Measurements from ENCODE around the gene ADD3. TPM values are rescaled to one million over a fixed set of nuclear protein-coding genes. Genes with fewer than 3 reads are reported as not detected.

The ADD3 gene
- total RNA-seq, 1 experiment from 2014 or later, result 86.7 TPM

DNA sequence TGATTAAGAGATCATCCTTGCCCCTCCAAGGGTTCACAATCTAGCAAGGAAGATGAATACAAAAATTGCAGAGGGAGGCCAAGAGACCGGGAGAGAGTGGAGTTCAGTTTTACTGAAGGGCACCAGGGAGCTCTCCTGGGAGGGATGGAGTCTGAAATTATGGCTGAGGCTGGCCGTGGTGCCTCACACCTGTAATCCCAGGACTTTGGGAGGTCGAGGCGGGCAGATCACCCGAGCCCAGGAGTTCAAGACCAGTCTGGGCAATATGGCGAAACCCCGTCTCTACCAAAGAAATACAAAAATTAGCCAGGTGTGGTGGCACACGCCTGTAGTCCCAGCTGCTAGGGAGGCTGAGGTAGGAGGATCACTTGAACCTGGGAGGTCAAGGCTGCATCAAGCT lies 148.3 kb downstream of the ADD3 start:
- peaks cover 83% of the 10 kb centered on the region for H3K27me3 Mint-ChIP-seq (ENCODE audit: low read depth)

More for the DNA sequence above, 148.3 kb downstream of the ADD3 start:
- H3K4me1 Mint-ChIP-seq, result peaks cover 21% of the 10 kb centered on the region
- ATAC-seq (no peak), DNase-seq (ENCODE audit: low spot score) (no peak)
- no peak overlapping the region for H3K27ac Mint-ChIP-seq
- no peaks in the 10 kb centered on the region for H3K9me3 Mint-ChIP-seq
- TF ChIP-seq NFE2L1 (CRISPR knock-in tag; IDR thresholded peaks at IDR 0.05) (no peak), TCF7 (CRISPR knock-in tag; IDR thresholded peaks at IDR 0.05; ENCODE audit: low read depth) (no peak), HMGA2 (CRISPR knock-in tag; IDR thresholded peaks at IDR 0.05) (no peak), RORB (CRISPR knock-in tag; IDR thresholded peaks at IDR 0.05) (no peak), RELA (CRISPR knock-in tag; IDR thresholded peaks at IDR 0.05; ENCODE audit: borderline replicate concordance) (no peak), ZNF423 (CRISPR knock-in tag; IDR thresholded peaks at IDR 0.05) (no peak), ZNF121 (CRISPR knock-in tag; IDR thresholded peaks at IDR 0.05) (no peak), SP1 (CRISPR knock-in tag; conservative IDR thresholded peaks at IDR 0.05) (no peak), GTF2I (CRISPR knock-in tag; conservative IDR thresholded peaks at IDR 0.05) (no peak), CTCF (IDR thresholded peaks at IDR 0.05) (no peak), E2F5 (CRISPR knock-in tag; IDR thresholded peaks at IDR 0.05) (no peak), NR2C2 (CRISPR knock-in tag; IDR thresholded peaks at IDR 0.05) (no peak), ARID4B (CRISPR knock-in tag; IDR thresholded peaks at IDR 0.05; ENCODE audit: borderline replicate concordance) (no peak), TEAD4 (CRISPR knock-in tag; IDR thresholded peaks at IDR 0.05) (no peak), SMAD3 (CRISPR knock-in tag; IDR thresholded peaks at IDR 0.05; ENCODE audit: borderline replicate concordance) (no peak)
- TF ChIP-seq, protein P1, sequence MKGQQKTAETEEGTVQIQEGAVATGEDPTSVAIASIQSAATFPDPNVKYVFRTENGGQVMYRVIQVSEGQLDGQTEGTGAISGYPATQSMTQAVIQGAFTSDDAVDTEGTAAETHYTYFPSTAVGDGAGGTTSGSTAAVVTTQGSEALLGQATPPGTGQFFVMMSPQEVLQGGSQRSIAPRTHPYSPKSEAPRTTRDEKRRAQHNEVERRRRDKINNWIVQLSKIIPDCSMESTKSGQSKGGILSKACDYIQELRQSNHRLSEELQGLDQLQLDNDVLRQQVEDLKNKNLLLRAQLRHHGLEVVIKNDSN (CRISPR knock-in tag; IDR thresholded peaks at IDR 0.05), result no peak
- no peaks in the 10 kb centered on the region for H3K36me3 Mint-ChIP-seq
- no peak overlapping the region for H3K4me3 Mint-ChIP-seq
- CTCF ChIA-PET, result interaction anchor here (2.2 kb wide), 1 partner anchor 18 kb away, joined by 5 read pairs; no protein-coding TSS in a partner anchor
- POLR2A ChIA-PET, result no interaction called here

Data from WTC11 (cell line).